Retina (tissue), 1 donor: ENCODE measurements around the gene DDA1.
"Not testable (repeated sequence)": the region's sequence is repeated elsewhere in the genome, so short reads cannot be mapped to it uniquely, and the experiment has no call there.

Experiments
- DNase-seq: peaks from one replicate; pipeline ENCODE4 v3.0.0-alpha.2; 2016

DDA1 gene

GRCh38 chr19:17348700-17349099, 39.3 kb downstream of the DDA1 start:
- DNase-seq: peak; percentile 57

GRCh38 chr19:17351815-17352435, 42.6 kb downstream of the DDA1 start:
- DNase-seq: no peak

GRCh38 chr19:17352608-17353280, 43.4 kb downstream of the DDA1 start:
- DNase-seq: no peak

GRCh38 chr19:17353386-17353785, 44.0 kb downstream of the DDA1 start:
- no peak for DNase-seq

- no peak for DNase-seq
Measured at GRCh38 chr19:17357078-17357666, 47.8 kb downstream of the DDA1 start.

- DNase-seq: no peak
Measured at GRCh38 chr19:17357724-17358123, 48.4 kb downstream of the DDA1 start.

GRCh38 chr19:17358395-17358794, 49.0 kb downstream of the DDA1 start:
- DNase-seq: no peak

- no peak for DNase-seq
Measured at GRCh38 chr19:17359905-17360800, 50.8 kb downstream of the DDA1 start.

- not testable (repeated sequence) for DNase-seq
Measured at GRCh38 chr19:17363852-17364605, 54.7 kb downstream of the DDA1 start.

GRCh38 chr19:17365361-17365760, 56.0 kb downstream of the DDA1 start:
- no peak for DNase-seq

GRCh38 chr19:17370026-17370587, 60.7 kb downstream of the DDA1 start:
- DNase-seq: no peak
